Glomerular endothelial cell (primary cell): Measurements from ENCODE around the gene CEMIP. TPM values are rescaled to one million over a fixed set of nuclear protein-coding genes. Genes with fewer than 3 reads are reported as not detected.

ENCODE experiments used
- DNase-seq: peaks from one replicate; pipeline ENCODE4 v3.0.0-alpha.2; 2011; ENCODE audit warnings: low read depth, low spot score; ENCODE audit errors: extremely low read depth
- total RNA-seq: library from RNA; depleted of rRNA; stranded (reverse); fragments of >200 nt; gene quantifications from 2 replicates; pipeline ENCODE4 v1.2.3, GENCODE V29; 2015

CEMIP gene
- total RNA-seq, 1 donor from 2014 or later = 0.53 TPM

- no peak for DNase-seq
Observed at GRCh38 chr15:80997692-80998091, 218.5 kb downstream of the CEMIP start.

- no peak for DNase-seq
Observed at GRCh38 chr15:80998251-80998650, 219.1 kb downstream of the CEMIP start.

GRCh38 chr15:80999623-81000036 lies 220.5 kb downstream of the CEMIP start:
- no peak for DNase-seq

GRCh38 chr15:81000144-81000623 lies 221.0 kb downstream of the CEMIP start:
- DNase-seq = no peak

GRCh38 chr15:81000624-81001151 lies 221.5 kb downstream of the CEMIP start, which contains the start of gene TLNRD1:
Gene TLNRD1, plus strand, starts transcription at chr15:81000923. Its CDS starts 1,349 bp downstream, at chr15:81002272.
- DNase-seq = no peak

Other genes starting within 250 kb of the CEMIP start
- 4.5 and 7.3 TPM in 2 replicates for gene ABHD17C, start 84.1 kb upstream of the CEMIP start, total RNA-seq
- gene MESD, start 210.4 kb downstream of the CEMIP start, total RNA-seq = 20.7 and 21.0 TPM in 2 replicates
- gene TLNRD1, start 221.6 kb downstream of the CEMIP start, total RNA-seq = 46.5 and 60.2 TPM in 2 replicates